ENCODE data around the gene CARD9.

DNA sequence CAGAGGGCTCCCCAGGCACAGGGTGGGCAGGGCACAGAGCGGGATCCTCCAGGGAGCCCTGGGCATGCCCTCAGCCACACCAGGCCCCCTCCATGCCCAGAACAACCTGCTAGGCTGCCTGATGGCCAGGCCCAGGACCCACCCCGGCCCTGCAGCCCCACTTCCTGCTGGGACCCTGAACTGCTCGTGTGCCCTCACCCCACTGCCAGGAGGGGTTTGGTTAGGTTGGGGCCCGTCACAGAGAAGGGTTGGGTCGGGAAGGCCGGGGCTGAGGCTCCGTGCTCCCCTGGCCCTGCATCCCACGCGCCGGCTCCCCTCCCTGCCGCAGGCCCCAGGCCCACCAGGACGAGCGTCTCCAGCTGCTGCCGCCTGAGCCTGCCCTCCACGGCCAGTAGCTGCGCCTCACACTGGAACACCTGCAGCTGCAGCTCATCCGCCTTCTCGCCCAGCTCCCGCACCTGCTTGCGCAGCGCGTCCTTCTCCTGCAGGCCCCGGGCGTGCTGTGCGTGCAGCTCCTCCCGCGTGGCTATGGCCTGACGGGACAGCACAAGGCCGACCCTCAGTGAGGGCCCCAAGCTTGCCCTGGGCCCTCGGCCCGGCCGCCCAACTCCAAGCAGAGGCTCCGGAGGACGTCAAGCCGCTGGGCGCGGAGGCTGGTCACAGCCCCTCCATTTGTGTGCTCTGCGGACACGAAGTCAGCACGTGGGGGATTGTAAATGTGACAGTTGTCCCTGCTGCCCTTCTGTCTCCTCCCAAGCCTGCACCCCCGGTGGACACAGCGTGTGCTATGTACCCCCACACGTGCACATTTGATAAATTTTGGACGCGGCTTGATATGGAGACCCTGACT lies 5.9 kb downstream of the CARD9 start:
- TF ChIP-seq, protein P1, sequence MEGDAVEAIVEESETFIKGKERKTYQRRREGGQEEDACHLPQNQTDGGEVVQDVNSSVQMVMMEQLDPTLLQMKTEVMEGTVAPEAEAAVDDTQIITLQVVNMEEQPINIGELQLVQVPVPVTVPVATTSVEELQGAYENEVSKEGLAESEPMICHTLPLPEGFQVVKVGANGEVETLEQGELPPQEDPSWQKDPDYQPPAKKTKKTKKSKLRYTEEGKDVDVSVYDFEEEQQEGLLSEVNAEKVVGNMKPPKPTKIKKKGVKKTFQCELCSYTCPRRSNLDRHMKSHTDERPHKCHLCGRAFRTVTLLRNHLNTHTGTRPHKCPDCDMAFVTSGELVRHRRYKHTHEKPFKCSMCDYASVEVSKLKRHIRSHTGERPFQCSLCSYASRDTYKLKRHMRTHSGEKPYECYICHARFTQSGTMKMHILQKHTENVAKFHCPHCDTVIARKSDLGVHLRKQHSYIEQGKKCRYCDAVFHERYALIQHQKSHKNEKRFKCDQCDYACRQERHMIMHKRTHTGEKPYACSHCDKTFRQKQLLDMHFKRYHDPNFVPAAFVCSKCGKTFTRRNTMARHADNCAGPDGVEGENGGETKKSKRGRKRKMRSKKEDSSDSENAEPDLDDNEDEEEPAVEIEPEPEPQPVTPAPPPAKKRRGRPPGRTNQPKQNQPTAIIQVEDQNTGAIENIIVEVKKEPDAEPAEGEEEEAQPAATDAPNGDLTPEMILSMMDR (conservative IDR thresholded peaks at IDR 0.05 in 1 of 2, IDR thresholded peaks at IDR 0.05 in 1 of 2; ENCODE audit: low read depth in 1 of 2, low read length in 2 of 2), result no peak
- no peak for TF ChIP-seq EZH2 (IDR thresholded peaks at IDR 0.05; ENCODE audit: low read length, missing control alignments)

Measured in fibroblast of lung (primary cell).